MM.1S (cell line): ENCODE measurements around the gene AGBL1.

Source experiments
- CTCF ChIP-seq: fragments of 300-600 bp; sonication (generic); IDR thresholded peaks from 2 replicates; pipeline ENCODE4 v1.5.1; 2016; ENCODE audit warnings: antibody characterized with exemption, low read length, mixed read lengths
- EZH2 ChIP-seq: fragments of 300-600 bp; sonication (generic); optimal IDR thresholded peaks from 2 replicates; pipeline ENCODE3; 2017; ENCODE audit warnings: low read depth, mild to moderate bottlenecking, antibody characterized with exemption, low read length, mixed read lengths
- EZH2phosphoT487 ChIP-seq: fragments of 300-600 bp; sonication (generic); IDR thresholded peaks from 2 replicates; pipeline ENCODE4 v1.6.1; 2018; ENCODE audit warnings: antibody characterized with exemption, low read length

DNA sequence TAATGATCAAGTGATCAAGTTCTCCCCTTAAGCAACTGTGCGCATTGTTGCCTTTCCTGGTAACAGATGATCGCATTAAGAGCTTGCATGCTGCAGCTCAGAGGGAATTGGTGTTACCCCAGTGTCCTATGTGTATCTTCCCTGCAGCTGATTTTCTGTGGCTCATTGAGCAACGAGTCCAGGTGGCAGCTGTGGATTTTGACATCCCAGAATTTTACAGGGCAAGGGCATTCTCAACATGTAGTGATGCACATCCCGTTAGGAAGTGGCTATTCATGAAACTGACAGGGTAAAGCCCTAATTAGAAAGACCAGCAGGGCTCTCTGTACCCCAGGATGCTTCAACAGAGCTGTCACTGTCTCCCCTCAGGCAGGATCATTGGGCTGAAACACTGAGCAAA is 232.8 kb downstream of the AGBL1 start:
- no peak for TF ChIP-seq CTCF
- TF ChIP-seq EZH2: no peak
- TF ChIP-seq EZH2phosphoT487: no peak
